Activated B cell treated with CpG ODN at 0.5 μM for 24 hours (primary cell): ENCODE measurements around the gene RECK. TPM values are rescaled to one million over a fixed set of nuclear protein-coding genes. Genes with fewer than 3 reads are reported as not detected.

Source experiments
- ATAC-seq: fragments of 200-7000 bp; cut with Tn5 transposase; one replicate; pipeline ENCODE4 v1.10.0; 2021; ENCODE audit warnings: low read depth, mild to moderate bottlenecking, moderate library complexity
- CTCF ChIA-PET: fragments of 350-600 bp; sonication (Branson Sonifier 250); formaldehyde crosslinking; loops from one replicate; lab custom pipeline; 2021; ENCODE audit warnings: antibody characterized with exemption; lab: Charles Lee
- POLR2A ChIA-PET: fragments of 350-600 bp; sonication (Branson Sonifier 250); formaldehyde crosslinking; loops from one replicate; lab custom pipeline; 2021; ENCODE audit warnings: antibody characterized with exemption; lab: Charles Lee
- DNase-seq: peaks from one replicate; pipeline ENCODE4 v3.0.0; 2022
- H3K27ac Mint-ChIP-seq: one replicate; pipeline ENCODE4 v1.8.0; 2020; ENCODE audit warnings: mixed read lengths
- H3K27me3 Mint-ChIP-seq: one replicate; pipeline ENCODE4 v1.8.0; 2021; ENCODE audit warnings: mixed read lengths
- H3K36me3 Mint-ChIP-seq: one replicate; pipeline ENCODE4 v1.8.0; 2021; ENCODE audit warnings: low read depth, mixed read lengths
- H3K4me1 Mint-ChIP-seq: one replicate; pipeline ENCODE4 v1.8.0; 2021; ENCODE audit warnings: mixed read lengths
- H3K4me3 Mint-ChIP-seq: one replicate; pipeline ENCODE4 v1.8.0; 2020; ENCODE audit warnings: mild to moderate bottlenecking, mixed read lengths
- H3K9me3 Mint-ChIP-seq: one replicate; pipeline ENCODE4 v1.8.0; 2020; ENCODE audit warnings: mixed read lengths
- intact Hi-C: fragments of 100-400 bp; cut with micrococcal nuclease; formaldehyde crosslinking; loops from one replicate; pipeline ENCODE4 v1.15.1; 2024
- total RNA-seq: library from RNA; stranded (reverse); gene quantifications from 2 replicates; pipeline ENCODE4 v1.2.3, GENCODE V29; 2022
- TF ChIP-seq, protein P1 (sequence below): fragments of 200-600 bp; IDR thresholded peaks from one replicate; pipeline ENCODE4 v1.8.0; 2022; ENCODE audit warnings: antibody characterized with exemption, mild to moderate bottlenecking

Gene RECK
- total RNA-seq, 1 donor from 2014 or later: 4.2 TPM

DNA sequence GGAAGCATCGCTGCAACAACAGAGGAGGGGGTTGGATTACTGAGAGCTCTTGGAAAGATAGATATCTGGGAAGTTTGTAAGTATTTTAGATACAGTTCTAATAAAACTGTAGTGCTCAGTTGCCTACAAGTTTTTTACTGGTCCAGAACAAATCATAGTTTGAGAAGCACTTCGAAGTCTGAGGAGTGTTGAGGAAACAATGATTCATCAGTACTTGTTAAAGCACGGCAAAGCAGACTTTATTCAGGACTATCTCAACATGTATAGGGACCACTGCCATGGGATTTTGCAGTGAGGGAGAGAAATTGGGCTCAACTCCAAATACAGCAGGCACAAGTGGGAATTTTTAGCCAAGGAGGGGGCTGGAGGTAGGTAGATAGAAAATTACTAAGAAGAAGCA, 25.3 kb upstream of the RECK start:
- no peak overlapping the region for H3K4me3 Mint-ChIP-seq
- ChIA-PET POLR2A (no interaction called here), CTCF (interaction anchor here (1.1 kb wide), 1 partner anchor 11 kb away, joined by 3 read pairs; no protein-coding TSS in a partner anchor)
- DNase-seq (no peak), ATAC-seq (no peak)
- H3K9me3 Mint-ChIP-seq: no peaks in the 10 kb centered on the region
- no peaks in the 10 kb centered on the region for H3K36me3 Mint-ChIP-seq
- intact Hi-C loops: no loop called here
- H3K27me3 Mint-ChIP-seq: peaks cover 21% of the 10 kb centered on the region
- TF ChIP-seq, protein P1, sequence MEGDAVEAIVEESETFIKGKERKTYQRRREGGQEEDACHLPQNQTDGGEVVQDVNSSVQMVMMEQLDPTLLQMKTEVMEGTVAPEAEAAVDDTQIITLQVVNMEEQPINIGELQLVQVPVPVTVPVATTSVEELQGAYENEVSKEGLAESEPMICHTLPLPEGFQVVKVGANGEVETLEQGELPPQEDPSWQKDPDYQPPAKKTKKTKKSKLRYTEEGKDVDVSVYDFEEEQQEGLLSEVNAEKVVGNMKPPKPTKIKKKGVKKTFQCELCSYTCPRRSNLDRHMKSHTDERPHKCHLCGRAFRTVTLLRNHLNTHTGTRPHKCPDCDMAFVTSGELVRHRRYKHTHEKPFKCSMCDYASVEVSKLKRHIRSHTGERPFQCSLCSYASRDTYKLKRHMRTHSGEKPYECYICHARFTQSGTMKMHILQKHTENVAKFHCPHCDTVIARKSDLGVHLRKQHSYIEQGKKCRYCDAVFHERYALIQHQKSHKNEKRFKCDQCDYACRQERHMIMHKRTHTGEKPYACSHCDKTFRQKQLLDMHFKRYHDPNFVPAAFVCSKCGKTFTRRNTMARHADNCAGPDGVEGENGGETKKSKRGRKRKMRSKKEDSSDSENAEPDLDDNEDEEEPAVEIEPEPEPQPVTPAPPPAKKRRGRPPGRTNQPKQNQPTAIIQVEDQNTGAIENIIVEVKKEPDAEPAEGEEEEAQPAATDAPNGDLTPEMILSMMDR: no peak
- peaks cover 28% of the 10 kb centered on the region for H3K4me1 Mint-ChIP-seq
- no peak overlapping the region for H3K27ac Mint-ChIP-seq

DNA sequence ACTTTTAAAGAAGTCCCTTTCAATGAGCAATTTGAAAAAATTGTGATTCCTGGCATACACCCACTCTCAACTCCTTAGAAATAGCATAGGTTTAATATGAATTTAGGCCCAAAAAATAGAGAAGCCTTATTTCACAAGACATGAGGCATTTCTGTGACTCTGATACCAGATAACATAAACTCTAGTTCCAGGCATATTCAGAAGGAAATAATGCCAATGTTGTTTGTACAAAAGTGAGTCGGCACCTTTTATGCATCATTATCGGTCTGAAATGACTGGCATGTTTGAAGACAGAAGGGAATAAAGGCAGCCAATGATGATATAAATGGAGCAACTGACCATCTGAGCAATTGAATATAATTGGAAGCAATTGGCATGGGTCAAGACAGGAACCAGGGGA, 19.4 kb upstream of the RECK start:
- TF ChIP-seq, protein P1: no peak
- Mint-ChIP-seq H3K4me1 (no peaks in the 10 kb centered on the region), H3K27me3 (peaks cover 21% of the 10 kb centered on the region), H3K4me3 (no peak overlapping the region), H3K27ac (no peak overlapping the region), H3K36me3 (no peaks in the 10 kb centered on the region), H3K9me3 (no peaks in the 10 kb centered on the region)
- intact Hi-C loops: no loop called here
- CTCF ChIA-PET: no interaction called here
- DNase-seq (no peak), ATAC-seq (no peak)
- POLR2A ChIA-PET: no interaction called here

DNA sequence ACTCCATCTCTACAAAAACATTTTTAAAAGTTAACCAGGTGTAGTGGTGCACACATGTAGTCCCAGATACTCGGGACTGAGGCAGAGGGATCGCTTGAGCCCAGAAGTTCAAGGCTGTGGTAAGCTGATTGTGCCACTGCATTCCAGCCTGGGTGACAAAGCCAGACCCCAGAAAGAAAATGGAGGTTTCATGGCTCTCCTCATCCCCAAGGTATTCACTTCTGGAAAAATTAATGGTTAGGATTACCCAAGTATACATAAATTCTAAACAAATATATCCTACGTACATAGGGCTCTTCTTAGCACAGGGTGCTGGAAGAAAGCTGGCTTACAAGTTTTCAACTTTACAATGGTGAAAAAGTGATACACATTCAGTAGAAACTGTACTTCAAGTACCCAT, 18.6 kb upstream of the RECK start:
- H3K9me3 Mint-ChIP-seq: no peaks in the 10 kb centered on the region
- TF ChIP-seq, protein P1: no peak
- H3K4me1 Mint-ChIP-seq: no peaks in the 10 kb centered on the region
- no peak overlapping the region for H3K27ac Mint-ChIP-seq
- intact Hi-C loops: no loop called here
- H3K4me3 Mint-ChIP-seq: no peak overlapping the region
- H3K36me3 Mint-ChIP-seq: no peaks in the 10 kb centered on the region
- ChIA-PET POLR2A (no interaction called here), CTCF (no interaction called here)
- no peak for ATAC-seq
- peaks cover 21% of the 10 kb centered on the region for H3K27me3 Mint-ChIP-seq
- DNase-seq: no peak

DNA sequence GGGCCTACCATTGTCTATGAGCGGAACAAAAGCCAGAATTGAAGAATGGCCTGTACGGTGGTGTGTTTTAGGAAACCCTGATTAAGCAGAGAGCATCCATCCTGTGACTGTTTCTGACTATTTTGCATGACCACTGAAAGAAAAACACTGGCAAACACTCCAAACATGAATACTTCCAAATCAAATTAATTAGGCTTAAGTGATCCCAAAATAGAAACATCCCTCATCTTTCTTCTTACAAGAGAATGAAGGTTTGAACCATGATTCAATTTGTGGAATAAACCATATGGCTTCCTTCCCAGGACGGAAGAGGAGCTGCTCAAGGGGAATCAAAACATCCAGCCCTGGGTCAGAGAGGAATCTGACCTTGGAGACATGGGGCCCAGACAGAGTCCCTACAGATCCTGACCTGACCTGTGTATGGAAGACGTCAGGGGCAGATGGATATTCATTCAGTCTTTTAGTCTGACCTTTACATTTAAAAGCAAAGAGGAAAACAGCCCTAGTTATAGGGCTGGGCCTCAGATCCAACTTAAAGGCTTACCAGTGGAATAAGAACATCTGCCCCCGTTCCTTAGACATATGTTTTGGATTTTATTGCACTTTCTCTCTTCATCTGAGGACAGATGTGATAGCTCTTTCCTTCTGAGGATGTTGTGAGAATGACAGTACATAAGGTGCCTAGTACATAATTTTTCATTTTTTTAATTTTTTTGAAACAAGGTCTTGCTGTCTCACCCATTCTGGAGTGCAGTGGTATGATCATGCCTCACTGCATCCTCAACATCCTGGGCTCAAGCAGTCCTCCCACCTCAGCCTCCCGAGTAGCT, 17.6 kb upstream of the RECK start:
- H3K36me3 Mint-ChIP-seq: no peaks in the 10 kb centered on the region
- intact Hi-C loops: no loop called here

DNA sequence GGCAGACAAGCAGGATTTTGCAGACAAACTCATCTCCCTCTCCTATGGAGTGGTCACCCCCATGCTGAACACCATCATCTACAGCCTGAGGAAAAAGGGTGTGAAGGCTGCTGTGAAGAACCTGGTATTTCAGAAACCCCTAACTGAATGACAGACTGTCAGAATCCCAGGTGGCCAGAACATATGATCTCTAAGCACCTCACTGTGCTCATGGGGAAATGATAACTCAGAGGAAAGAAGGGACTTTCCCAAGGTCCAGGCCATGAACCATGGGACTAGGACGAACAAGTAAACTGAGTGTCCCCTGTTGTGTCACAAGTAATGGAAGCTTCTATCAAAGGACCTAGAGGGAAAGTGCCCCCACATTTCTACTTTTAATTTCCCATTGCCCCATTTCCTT, 14.7 kb upstream of the RECK start:
- H3K9me3 Mint-ChIP-seq: no peaks in the 10 kb centered on the region
- ChIA-PET POLR2A (no interaction called here), CTCF (interaction anchor here (0.7 to 4.1 kb wide), 6 partner anchors 13 to 119 kb away, joined by 3 to 58 read pairs (median 9); no protein-coding TSS in a partner anchor)
- no peak overlapping the region for H3K27ac Mint-ChIP-seq
- H3K4me3 Mint-ChIP-seq: no peak overlapping the region
- no peaks in the 10 kb centered on the region for H3K4me1 Mint-ChIP-seq
- H3K36me3 Mint-ChIP-seq: no peaks in the 10 kb centered on the region
- H3K27me3 Mint-ChIP-seq: peaks cover 10% of the 10 kb centered on the region
- intact Hi-C loops: loop anchor here (2.0 kb wide), 1 partner anchor 145 kb away; no protein-coding TSS in a partner anchor
- ATAC-seq (no peak), DNase-seq (no peak)
- TF ChIP-seq, protein P1: no peak

More for the DNA sequence above, 17.6 kb upstream of the RECK start:
- ATAC-seq (no peak), DNase-seq (no peak)
- TF ChIP-seq, protein P1: no peak
- ChIA-PET POLR2A (no interaction called here), CTCF (interaction anchor here (1.2 kb wide), 1 partner anchor 60 kb away, joined by 3 read pairs; no protein-coding TSS in a partner anchor)
- no peak overlapping the region for H3K4me3 Mint-ChIP-seq
- no peaks in the 10 kb centered on the region for H3K4me1 Mint-ChIP-seq
- H3K27ac Mint-ChIP-seq: no peak overlapping the region
- H3K9me3 Mint-ChIP-seq: no peaks in the 10 kb centered on the region
- H3K27me3 Mint-ChIP-seq: peaks cover 12% of the 10 kb centered on the region
